Kidney epithelial cell (primary cell): Measurements from ENCODE around the gene DCDC2B. TPM values are rescaled to one million over a fixed set of nuclear protein-coding genes. Genes with fewer than 3 reads are reported as not detected.

ENCODE experiments used
- DNase-seq: peaks from one replicate; pipeline ENCODE4 v3.0.0-alpha.2; 2010; ENCODE audit warnings: low read depth
- H3K27me3 ChIP-seq: 2 replicates; pipeline ENCODE4 v1.6.0; 2011; ENCODE audit warnings: low read length; ENCODE audit not compliant: control insufficient read depth, insufficient read depth
- H3K36me3 ChIP-seq: 2 replicates; pipeline ENCODE4 v1.5.1; 2011; ENCODE audit warnings: low read length; ENCODE audit not compliant: control insufficient read depth, insufficient read depth
- H3K4me3 ChIP-seq: 2 replicates; pipeline ENCODE4 v1.5.1; 2011; ENCODE audit warnings: low read depth, mild to moderate bottlenecking, control low read depth, low read length
- total RNA-seq: library from RNA; depleted of rRNA; stranded (reverse); fragments of >200 nt; gene quantifications from 2 replicates; pipeline ENCODE4 v1.2.3, GENCODE V29; 2015
- TF ChIP-seq, protein P1 (sequence below): IDR thresholded peaks from 2 replicates; pipeline ENCODE4 v1.5.1; 2011; ENCODE audit warnings: mild to moderate bottlenecking, moderate library complexity, low read length, control low read depth, inconsistent platforms; ENCODE audit not compliant: insufficient read depth, poor library complexity, severe bottlenecking

Gene DCDC2B
- total RNA-seq, 1 donor from 2014 or later = not detected

DNA sequence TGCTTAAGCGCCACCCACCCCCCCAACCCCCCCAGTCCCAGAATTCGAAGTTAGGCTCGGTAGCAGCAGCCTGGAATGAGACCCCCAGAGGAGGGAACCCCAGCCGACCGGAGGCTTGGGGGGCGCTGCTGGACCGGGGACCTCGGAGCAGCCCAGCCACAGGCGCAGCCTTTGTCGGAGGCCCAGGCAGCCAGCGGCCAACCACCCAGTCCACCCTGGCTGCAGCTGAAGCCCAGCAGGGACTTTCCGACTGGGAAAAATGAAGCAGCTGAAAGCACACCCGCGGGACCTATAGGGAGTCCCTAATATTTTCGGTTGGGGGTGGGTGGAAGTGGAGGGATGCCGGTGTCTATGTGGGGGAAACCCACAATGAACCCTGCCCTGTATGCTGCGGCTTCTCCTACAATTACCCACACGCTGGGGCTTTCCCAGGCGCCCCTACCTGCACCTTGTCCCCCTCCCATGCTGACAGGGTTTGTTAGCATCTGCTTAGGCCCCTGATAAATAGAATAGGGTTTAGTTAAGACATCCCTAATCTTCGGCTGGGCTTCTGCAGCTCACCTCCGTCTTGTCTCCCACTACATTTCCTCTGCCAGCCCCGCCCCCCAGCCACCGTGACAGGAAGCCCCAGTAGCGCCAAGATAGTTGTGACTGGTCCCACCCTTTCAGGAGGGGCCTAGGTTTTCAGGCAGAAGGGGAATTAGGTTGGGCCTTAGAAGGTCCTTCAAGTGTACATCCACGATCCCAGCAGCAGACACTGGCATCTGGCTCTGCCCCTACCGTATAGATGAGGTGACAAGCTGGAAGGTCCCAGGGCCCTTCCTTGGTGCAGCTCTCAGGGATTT, 7.7 kb upstream of the DCDC2B start:
- Histone ChIP-seq H3K36me3 (no peaks in the 10 kb centered on the region), H3K27me3 (no peaks in the 10 kb centered on the region), H3K4me3 (peak overlapping the region; percentile 66)
- TF ChIP-seq, protein P1, sequence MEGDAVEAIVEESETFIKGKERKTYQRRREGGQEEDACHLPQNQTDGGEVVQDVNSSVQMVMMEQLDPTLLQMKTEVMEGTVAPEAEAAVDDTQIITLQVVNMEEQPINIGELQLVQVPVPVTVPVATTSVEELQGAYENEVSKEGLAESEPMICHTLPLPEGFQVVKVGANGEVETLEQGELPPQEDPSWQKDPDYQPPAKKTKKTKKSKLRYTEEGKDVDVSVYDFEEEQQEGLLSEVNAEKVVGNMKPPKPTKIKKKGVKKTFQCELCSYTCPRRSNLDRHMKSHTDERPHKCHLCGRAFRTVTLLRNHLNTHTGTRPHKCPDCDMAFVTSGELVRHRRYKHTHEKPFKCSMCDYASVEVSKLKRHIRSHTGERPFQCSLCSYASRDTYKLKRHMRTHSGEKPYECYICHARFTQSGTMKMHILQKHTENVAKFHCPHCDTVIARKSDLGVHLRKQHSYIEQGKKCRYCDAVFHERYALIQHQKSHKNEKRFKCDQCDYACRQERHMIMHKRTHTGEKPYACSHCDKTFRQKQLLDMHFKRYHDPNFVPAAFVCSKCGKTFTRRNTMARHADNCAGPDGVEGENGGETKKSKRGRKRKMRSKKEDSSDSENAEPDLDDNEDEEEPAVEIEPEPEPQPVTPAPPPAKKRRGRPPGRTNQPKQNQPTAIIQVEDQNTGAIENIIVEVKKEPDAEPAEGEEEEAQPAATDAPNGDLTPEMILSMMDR = peak; percentile 17
- DNase-seq = no peak

DNA sequence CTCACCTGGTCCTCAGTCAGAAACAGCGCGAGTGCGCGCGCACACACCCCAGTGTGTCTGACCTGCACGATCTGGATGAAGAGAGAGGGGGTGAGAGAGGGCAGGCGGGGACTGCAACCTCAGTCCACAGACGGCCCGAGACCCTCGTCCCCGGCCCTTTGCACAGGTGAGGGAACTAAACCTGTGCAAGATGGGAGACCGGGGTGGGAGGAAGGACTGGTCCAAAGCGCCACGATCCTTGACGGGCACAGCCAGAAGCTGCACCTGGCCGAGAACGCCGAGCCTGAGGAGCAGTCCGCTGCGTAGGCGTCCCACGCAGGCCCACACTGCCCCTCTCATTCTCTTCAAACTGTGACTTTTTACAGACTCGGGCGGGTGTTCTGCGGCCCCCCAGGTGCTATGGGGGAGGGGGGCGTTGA, 3.9 kb upstream of the DCDC2B start:
- H3K36me3 ChIP-seq = no peaks in the 10 kb centered on the region
- no peak for DNase-seq
- H3K27me3 ChIP-seq = no peaks in the 10 kb centered on the region
- peak overlapping the region; percentile 72 for H3K4me3 ChIP-seq
- TF ChIP-seq, protein P1 = no peak

DNA sequence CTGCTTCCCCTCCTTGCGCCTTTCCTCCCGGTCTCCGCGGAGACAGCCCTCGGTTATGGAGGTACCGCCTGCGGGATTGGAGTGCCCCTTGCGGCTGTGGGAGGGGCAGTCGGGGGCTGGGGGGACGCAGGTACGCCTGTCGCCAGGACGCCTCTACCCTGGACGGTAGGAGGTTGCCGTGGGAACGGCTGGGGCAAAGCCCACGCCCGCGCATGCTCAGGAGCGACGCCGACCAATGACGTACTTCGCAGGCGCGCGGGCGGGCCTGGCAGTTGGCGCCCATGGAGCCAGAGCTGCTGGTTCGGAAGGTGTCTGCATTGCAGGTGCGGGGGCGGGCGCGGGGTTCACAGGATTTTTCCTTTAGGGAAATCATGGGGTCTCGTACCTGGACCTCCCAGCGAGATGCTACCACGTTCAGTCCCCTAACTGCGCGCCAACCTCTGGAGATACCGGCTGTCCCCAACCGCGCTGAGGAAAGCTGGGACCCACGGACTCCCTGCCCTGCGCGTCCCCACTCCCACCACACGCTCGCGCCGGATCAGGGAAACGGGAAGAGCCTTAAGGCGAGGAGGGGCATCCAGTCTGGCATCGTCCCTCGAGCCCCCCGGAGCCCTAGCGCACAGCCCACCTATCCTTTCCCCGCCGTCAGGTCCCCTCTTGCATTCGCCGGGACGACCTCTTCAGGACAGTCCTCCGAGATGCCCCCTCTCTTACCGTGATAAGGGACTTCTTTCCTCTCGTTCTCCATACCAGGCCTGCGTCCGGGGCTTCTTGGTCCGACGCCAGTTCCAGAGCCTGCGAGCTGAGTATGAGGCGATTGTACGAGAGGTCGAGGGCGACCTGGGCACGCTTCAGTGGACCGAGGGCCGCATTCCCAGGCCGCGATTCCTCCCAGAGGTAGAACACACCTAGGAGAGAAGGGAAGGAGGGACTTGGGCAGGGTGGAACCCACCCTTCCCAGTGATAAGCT, 3.2 kb upstream of the DCDC2B start, which contains the start of gene IQCC:
IQCC (plus strand) TSS at position 271 of the 970 bp plus-strand sequence; CDS start at position 282, 11 bp downstream.
- TF ChIP-seq, protein P1 = no peak
- DNase-seq = peak; percentile 34

DNA sequence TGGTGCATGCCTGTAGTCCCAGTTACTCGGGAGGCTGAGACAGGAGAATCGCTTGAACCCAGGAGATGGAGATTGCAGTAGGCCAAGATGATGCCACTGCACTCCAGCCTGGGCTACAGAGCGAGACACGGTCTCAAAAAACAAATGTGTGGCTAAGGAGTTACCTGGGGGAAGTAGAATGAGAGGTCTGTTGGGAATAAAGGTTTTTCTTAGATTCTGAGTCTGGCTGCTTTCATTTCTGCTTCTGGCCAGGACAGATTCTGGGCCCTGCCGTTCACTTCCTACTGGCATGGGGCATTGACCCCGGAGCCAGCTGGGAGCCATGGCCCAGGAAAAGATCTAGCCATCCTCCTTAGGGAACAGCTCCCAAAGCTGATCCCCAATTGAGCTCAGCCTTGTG, 420 bp upstream of the DCDC2B start:
- no peak overlapping the region for H3K4me3 ChIP-seq
- H3K36me3 ChIP-seq = no peaks in the 10 kb centered on the region
- TF ChIP-seq, protein P1 = no peak
- no peak for DNase-seq
- no peaks in the 10 kb centered on the region for H3K27me3 ChIP-seq

More for the DNA sequence above, 3.2 kb upstream of the DCDC2B start, which contains the start of gene IQCC:
- peak within 1 kb of the TSS; percentile 72 for H3K4me3 ChIP-seq
- no peaks in the 10 kb centered on the region for H3K36me3 ChIP-seq
- no peaks in the 10 kb centered on the region for H3K27me3 ChIP-seq

DNA sequence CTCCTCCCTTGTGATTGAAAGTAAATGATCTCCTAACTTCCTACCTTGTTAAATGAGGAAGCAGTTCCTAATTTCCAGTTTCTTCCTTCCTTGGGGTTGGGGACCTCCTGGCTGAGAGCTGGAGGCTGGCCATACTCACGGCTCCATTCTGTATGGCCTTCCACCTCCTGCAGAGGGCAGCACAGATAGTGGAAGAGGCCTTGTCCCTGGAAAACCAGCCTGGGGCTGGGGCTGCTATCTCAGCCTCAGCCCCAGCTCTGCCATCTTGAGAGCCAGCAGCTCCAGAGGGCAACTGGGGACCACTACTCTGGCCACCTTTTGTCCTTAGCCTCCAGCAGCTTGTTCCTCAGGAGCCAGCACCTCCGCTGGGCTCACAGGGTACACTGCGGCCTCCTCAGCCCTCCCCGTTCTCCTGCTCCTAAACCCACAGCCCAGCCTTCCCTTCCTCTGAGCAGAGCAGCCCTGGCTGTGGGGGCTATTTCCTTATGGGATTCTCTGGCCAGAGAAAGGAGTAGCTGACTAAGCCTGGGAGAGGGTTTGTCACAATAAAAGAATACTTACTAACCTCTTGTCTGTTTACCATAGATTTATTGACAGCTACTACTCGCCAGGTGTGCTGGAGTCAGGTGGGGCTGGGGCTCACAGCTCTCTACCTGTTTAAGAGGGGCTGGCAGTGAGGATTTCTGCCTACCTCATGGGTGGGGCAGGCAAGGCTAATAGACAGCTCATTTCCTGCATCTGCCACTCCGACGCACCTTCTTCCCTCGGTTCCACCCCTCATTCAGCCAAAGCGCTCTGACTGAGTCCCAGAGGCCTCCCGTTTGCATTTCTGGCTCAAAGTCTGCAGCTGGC, 7.0 kb downstream of the DCDC2B start:
- Histone ChIP-seq H3K4me3 (no peak overlapping the region), H3K27me3 (no peaks in the 10 kb centered on the region), H3K36me3 (peaks cover 1% of the 10 kb centered on the region)
- TF ChIP-seq, protein P1 = peak; percentile 84
- DNase-seq = no peak
